Keratinocyte (primary cell): ENCODE results near the gene ST6GALNAC5. TPM values are rescaled to one million over a fixed set of nuclear protein-coding genes. Genes with fewer than 3 reads are reported as not detected.

Experiments used
- DNase-seq: peaks from one replicate; pipeline ENCODE4 v3.0.0-alpha.2; 2011; ENCODE audit warnings: low read depth, missing footprints, low spot score
- FAIRE-seq: peaks from 2 replicates; lab custom pipeline; 2011; peaks lifted over from hg19 to GRCh38; lab: Jason Lieb, UNC
- H2AFZ ChIP-seq: 2 replicates; pipeline ENCODE4 v1.6.0; 2012; ENCODE audit warnings: low read length, control low read depth, inconsistent platforms; ENCODE audit not compliant: control insufficient read depth
- H3K27ac ChIP-seq: 2 replicates; pipeline ENCODE4 v1.5.1; 2011; ENCODE audit warnings: low read length; ENCODE audit not compliant: control insufficient read depth, insufficient read depth
- H3K27me3 ChIP-seq: 3 replicates; pipeline ENCODE4 v1.6.0; 2011; ENCODE audit warnings: low read length; ENCODE audit not compliant: control insufficient read depth, insufficient read depth; ENCODE audit errors: extremely low read depth
- H3K36me3 ChIP-seq, 2 experiments: 2 replicates in 1 of 2; 3 replicates in 1 of 2; pipeline ENCODE4 v1.5.1; 2011; ENCODE audit warnings: low read length in 2 of 2, mild to moderate bottlenecking in 1 of 2; ENCODE audit not compliant: control insufficient read depth in 2 of 2, insufficient read depth in 2 of 2; ENCODE audit errors: extremely low read depth in 1 of 2
- H3K4me1 ChIP-seq: 3 replicates; pipeline ENCODE4 v1.5.1; 2011; ENCODE audit warnings: low read length; ENCODE audit not compliant: control insufficient read depth, insufficient read depth; ENCODE audit errors: extremely low read depth
- H3K4me2 ChIP-seq: 3 replicates; pipeline ENCODE4 v1.6.0; 2011; ENCODE audit warnings: low read depth, low read length; ENCODE audit not compliant: control insufficient read depth, insufficient read depth; ENCODE audit errors: extremely low read depth
- H3K4me3 ChIP-seq, 3 experiments: fragments of 200-600 bp in 1 of 3; sonication (generic) in 1 of 3; 2 replicates in 2 of 3; 3 replicates in 1 of 3; pipeline ENCODE4 v1.5.1; 2011 to 2016; ENCODE audit warnings: low read length in 3 of 3, mild to moderate bottlenecking in 3 of 3, control low read depth in 2 of 3, inconsistent platforms in 1 of 3, low read depth in 1 of 3, mixed read lengths in 1 of 3, mixed run types in 1 of 3, moderate library complexity in 1 of 3; ENCODE audit not compliant: control insufficient read depth in 2 of 3, insufficient read depth in 2 of 3; ENCODE audit errors: extremely low read depth in 1 of 3
- H3K79me2 ChIP-seq: 2 replicates; pipeline ENCODE4 v1.6.0; 2012; ENCODE audit warnings: low read length; ENCODE audit not compliant: control insufficient read depth, insufficient read depth
- H3K9ac ChIP-seq: 3 replicates; pipeline ENCODE4 v1.6.0; 2011; ENCODE audit warnings: low read length; ENCODE audit not compliant: control insufficient read depth, insufficient read depth; ENCODE audit errors: extremely low read depth
- H3K9me1 ChIP-seq: 3 replicates; pipeline ENCODE4 v1.6.0; 2011; ENCODE audit warnings: low read length; ENCODE audit not compliant: control insufficient read depth, insufficient read depth; ENCODE audit errors: extremely low read depth
- H3K9me3 ChIP-seq: 2 replicates; pipeline ENCODE4 v1.5.1; 2012; ENCODE audit warnings: low read depth, low read length; ENCODE audit not compliant: control insufficient read depth
- H4K20me1 ChIP-seq: 3 replicates; pipeline ENCODE4 v1.6.0; 2011; ENCODE audit warnings: low read length; ENCODE audit not compliant: control insufficient read depth, insufficient read depth; ENCODE audit errors: extremely low read depth
- EZH2 ChIP-seq: IDR thresholded peaks from one replicate; pipeline ENCODE4 v1.6.1; 2012; ENCODE audit warnings: inconsistent platforms, mild to moderate bottlenecking, low read length, moderate library complexity
- dilution Hi-C: fragments of 300-500 bp; cut with MboI; formaldehyde crosslinking; loops from one replicate; pipeline ENCODE4 v1.7.0; 2020; ENCODE audit warnings: low sequenced_read_pairs; ENCODE audit not compliant: extremely low pct_ligation_motif_present
- polyA plus RNA-seq, 5 experiments: library from polyadenylated mRNA; depleted of rRNA in 3 of 5; stranded (reverse) in 3 of 5; stranded (forward) in 1 of 5; unstranded in 1 of 5; fragments of >200 nt; gene quantifications; 1 replicate in 1 of 5; 2 replicates in 3 of 5; 3 replicates in 1 of 5; pipeline versions ENCODE4 v1.2.1 to v1.2.3, GENCODE V29; 2011 to 2012; ENCODE audit warnings: missing spikeins in 2 of 5, low read depth in 1 of 5, low replicate concordance in 1 of 5
- TF ChIP-seq, protein P1 (sequence below), 3 experiments: IDR thresholded peaks in 1 of 3; conservative IDR thresholded peaks in 1 of 3; optimal IDR thresholded peaks in 1 of 3; 2 replicates in 2 of 3; 3 replicates in 1 of 3; pipeline versions ENCODE3 to v1.5.1; 2011; ENCODE audit warnings: low read length in 3 of 3, mild to moderate bottlenecking in 3 of 3, moderate library complexity in 2 of 3, control low read depth in 1 of 3, inconsistent platforms in 1 of 3; ENCODE audit not compliant: insufficient read depth in 2 of 3; ENCODE audit errors: extremely low read depth in 1 of 3

ST6GALNAC5 gene
- polyA plus RNA-seq, 1 donor (not counting 4 experiments of a cell fraction or from before 2014, with no cell fraction given) = 12.8 TPM

DNA sequence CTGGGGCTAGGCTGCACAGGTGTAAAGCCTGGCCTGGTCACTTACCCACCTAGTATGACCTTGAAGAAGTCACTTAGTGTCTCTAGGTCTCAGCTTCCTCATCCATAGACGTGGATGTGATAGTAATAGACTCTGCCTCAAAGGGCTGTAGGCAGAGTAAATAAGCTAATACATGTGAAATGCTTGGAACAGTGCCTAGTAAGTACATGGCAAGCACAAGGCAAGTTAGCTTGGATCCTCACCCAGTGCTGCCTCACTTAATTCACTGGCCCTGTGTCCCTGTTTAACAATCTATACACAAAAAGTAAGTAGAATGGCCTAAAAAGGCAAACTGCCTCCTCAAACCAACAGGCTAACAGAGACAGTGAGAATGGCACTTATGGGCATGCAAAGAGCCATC, 184.1 kb downstream of the ST6GALNAC5 start:
- Histone ChIP-seq H2AFZ (no peak overlapping the region), H3K9me3 (no peaks in the 10 kb centered on the region), H3K36me3 (peaks cover 10 to 15% of the 10 kb centered on the region in 2 experiments), H3K4me2 (no peak overlapping the region), H3K79me2 (no peaks in the 10 kb centered on the region), H3K4me3 (no peak overlapping the region), H3K27me3 (no peaks in the 10 kb centered on the region), H3K9me1 (no peaks in the 10 kb centered on the region), H3K27ac (no peak overlapping the region), H3K4me1 (peaks cover 3% of the 10 kb centered on the region), H4K20me1 (no peaks in the 10 kb centered on the region), H3K9ac (no peak overlapping the region)
- no peak for DNase-seq
- no peak for FAIRE-seq
- no peak for TF ChIP-seq EZH2
- TF ChIP-seq, protein P1, sequence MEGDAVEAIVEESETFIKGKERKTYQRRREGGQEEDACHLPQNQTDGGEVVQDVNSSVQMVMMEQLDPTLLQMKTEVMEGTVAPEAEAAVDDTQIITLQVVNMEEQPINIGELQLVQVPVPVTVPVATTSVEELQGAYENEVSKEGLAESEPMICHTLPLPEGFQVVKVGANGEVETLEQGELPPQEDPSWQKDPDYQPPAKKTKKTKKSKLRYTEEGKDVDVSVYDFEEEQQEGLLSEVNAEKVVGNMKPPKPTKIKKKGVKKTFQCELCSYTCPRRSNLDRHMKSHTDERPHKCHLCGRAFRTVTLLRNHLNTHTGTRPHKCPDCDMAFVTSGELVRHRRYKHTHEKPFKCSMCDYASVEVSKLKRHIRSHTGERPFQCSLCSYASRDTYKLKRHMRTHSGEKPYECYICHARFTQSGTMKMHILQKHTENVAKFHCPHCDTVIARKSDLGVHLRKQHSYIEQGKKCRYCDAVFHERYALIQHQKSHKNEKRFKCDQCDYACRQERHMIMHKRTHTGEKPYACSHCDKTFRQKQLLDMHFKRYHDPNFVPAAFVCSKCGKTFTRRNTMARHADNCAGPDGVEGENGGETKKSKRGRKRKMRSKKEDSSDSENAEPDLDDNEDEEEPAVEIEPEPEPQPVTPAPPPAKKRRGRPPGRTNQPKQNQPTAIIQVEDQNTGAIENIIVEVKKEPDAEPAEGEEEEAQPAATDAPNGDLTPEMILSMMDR (optimal IDR thresholded peaks at IDR 0.05 in 1 of 3, IDR thresholded peaks at IDR 0.05 in 1 of 3, conservative IDR thresholded peaks at IDR 0.05 in 1 of 3; ENCODE audit: extremely low read depth in 1 of 3, insufficient read depth in 2 of 3, low read length in 3 of 3) = no peak
- dilution Hi-C loops = no loop called here

DNA sequence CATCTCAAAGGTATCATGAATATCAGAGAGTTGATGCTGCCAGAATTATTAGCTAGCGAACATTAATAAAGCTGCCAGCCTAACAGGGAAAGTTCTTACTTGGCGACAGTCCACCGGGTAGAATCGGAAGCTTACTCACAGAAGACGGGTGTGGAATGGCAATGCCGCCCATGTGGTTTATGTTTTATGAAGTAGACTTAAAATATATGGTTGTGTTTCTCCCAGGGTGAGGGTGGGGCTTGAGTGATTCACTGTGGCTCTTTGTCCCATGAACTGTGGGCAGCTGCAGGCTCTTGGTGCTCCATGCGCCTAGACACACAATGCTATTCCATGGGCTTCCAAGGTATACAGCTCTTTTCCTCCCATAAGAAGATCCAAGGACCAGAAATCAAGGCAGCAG, 189.2 kb downstream of the ST6GALNAC5 start:
- Histone ChIP-seq H4K20me1 (no peaks in the 10 kb centered on the region), H3K27ac (no peak overlapping the region), H3K36me3 (peaks cover 0 to 8% of the 10 kb centered on the region in 2 experiments)

More for the DNA sequence above, 189.2 kb downstream of the ST6GALNAC5 start:
- DNase-seq (peak; percentile 38), FAIRE-seq (no peak)
- Histone ChIP-seq H3K27me3 (no peaks in the 10 kb centered on the region), H3K9me3 (no peaks in the 10 kb centered on the region), H3K9me1 (no peaks in the 10 kb centered on the region), H3K4me2 (no peak overlapping the region), H3K4me3 (no peak overlapping the region), H3K4me1 (peaks cover 8% of the 10 kb centered on the region), H3K79me2 (no peaks in the 10 kb centered on the region), H3K9ac (no peak overlapping the region), H2AFZ (no peak overlapping the region)
- dilution Hi-C loops = no loop called here
- TF ChIP-seq EZH2 = no peak
- TF ChIP-seq, protein P1 (optimal IDR thresholded peaks at IDR 0.05 in 1 of 3, IDR thresholded peaks at IDR 0.05 in 1 of 3, conservative IDR thresholded peaks at IDR 0.05 in 1 of 3; ENCODE audit: extremely low read depth in 1 of 3, insufficient read depth in 2 of 3, low read length in 3 of 3) = no peak
